HCT116 (cell line): ENCODE results near the gene CENPX.

Experiments used
- EZH2 ChIP-seq: fragments of 200-600 bp; sonication (generic); IDR thresholded peaks from 2 replicates; pipeline ENCODE4 v1.6.1; 2017; ENCODE audit warnings: antibody characterized with exemption, mixed run types
- EZH2phosphoT487 ChIP-seq: fragments of 200-600 bp; IDR thresholded peaks from 2 replicates; pipeline ENCODE4 v1.6.1; 2018; ENCODE audit warnings: antibody characterized with exemption, borderline replicate concordance
- JUND ChIP-seq: IDR thresholded peaks from 2 replicates; pipeline ENCODE4 v1.6.1; 2012
- POLR2A ChIP-seq: IDR thresholded peaks from 2 replicates; pipeline ENCODE4 v1.7.0; 2011; ENCODE audit warnings: borderline replicate concordance; ENCODE audit not compliant: insufficient read depth, insufficient read length; ENCODE audit errors: extremely low read depth
- POLR2AphosphoS5 ChIP-seq: IDR thresholded peaks from 2 replicates; pipeline ENCODE4 v1.6.1; 2011; ENCODE audit warnings: mild to moderate bottlenecking, low read depth, low read length, moderate library complexity
- RAD21 ChIP-seq: IDR thresholded peaks from 2 replicates; pipeline ENCODE4 v1.6.1; 2012; ENCODE audit warnings: low read depth, mild to moderate bottlenecking
- TF ChIP-seq, protein P1 (sequence below), 3 experiments: fragments of 200-600 bp in 1 of 3; sonication (generic) in 1 of 3; IDR thresholded peaks in 2 of 3; conservative IDR thresholded peaks in 1 of 3; 2 replicates each; pipeline ENCODE4 v1.5.1; 2012 to 2017; ENCODE audit warnings: low read depth in 2 of 3, low read length in 2 of 3, antibody characterized with exemption in 1 of 3, borderline replicate concordance in 1 of 3, control low read depth in 1 of 3, mild to moderate bottlenecking in 1 of 3, mixed read lengths in 1 of 3, mixed run types in 1 of 3, moderate library complexity in 1 of 3; ENCODE audit not compliant: insufficient read depth in 1 of 3

DNA sequence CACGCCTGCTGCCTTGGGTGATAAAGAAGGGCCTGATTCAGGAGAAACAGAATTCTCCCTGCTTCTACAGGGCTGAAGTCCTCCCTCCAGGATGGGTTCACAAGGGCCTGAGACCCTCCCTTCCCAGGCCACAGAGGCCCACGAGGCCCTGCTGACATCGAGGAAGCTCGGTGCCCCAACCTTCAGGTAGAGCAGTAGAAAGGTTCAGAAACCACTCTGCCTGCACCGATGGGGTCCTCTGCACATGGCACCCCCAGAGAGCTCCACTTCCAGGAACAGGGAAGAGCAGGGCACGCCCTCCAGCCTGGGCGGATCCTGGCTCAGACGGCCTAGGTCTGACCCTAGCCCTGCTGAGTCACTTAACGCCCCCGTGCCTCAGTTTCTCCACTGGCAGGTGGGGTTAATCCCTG, 773 bp downstream of the CENPX start:
- no peak for TF ChIP-seq EZH2phosphoT487
- no peak for TF ChIP-seq EZH2
- TF ChIP-seq JUND: no peak
- TF ChIP-seq POLR2AphosphoS5: no peak
- no peak for TF ChIP-seq RAD21
- TF ChIP-seq, protein P1, sequence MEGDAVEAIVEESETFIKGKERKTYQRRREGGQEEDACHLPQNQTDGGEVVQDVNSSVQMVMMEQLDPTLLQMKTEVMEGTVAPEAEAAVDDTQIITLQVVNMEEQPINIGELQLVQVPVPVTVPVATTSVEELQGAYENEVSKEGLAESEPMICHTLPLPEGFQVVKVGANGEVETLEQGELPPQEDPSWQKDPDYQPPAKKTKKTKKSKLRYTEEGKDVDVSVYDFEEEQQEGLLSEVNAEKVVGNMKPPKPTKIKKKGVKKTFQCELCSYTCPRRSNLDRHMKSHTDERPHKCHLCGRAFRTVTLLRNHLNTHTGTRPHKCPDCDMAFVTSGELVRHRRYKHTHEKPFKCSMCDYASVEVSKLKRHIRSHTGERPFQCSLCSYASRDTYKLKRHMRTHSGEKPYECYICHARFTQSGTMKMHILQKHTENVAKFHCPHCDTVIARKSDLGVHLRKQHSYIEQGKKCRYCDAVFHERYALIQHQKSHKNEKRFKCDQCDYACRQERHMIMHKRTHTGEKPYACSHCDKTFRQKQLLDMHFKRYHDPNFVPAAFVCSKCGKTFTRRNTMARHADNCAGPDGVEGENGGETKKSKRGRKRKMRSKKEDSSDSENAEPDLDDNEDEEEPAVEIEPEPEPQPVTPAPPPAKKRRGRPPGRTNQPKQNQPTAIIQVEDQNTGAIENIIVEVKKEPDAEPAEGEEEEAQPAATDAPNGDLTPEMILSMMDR (IDR thresholded peaks at IDR 0.05 in 2 of 3, conservative IDR thresholded peaks at IDR 0.05 in 1 of 3; ENCODE audit: borderline replicate concordance in 1 of 3, insufficient read depth in 1 of 3, low read depth in 2 of 3, low read length in 2 of 3): no peak
- no peak for TF ChIP-seq POLR2A
